Cardiac fibroblast (primary cell): Measurements from ENCODE around the gene FGF14.

Source experiments
- DNase-seq, 2 donors: peaks; one replicate each; pipeline versions ENCODE4 v3.0.0 to v3.0.0-alpha.2; 2010; ENCODE audit warnings: low read depth in 2 of 2
- H3K4me3 ChIP-seq, 2 donors: replicated peaks in 1 of 2; 1 replicate in 1 of 2; 2 replicates in 1 of 2; pipeline ENCODE4 v1.5.1; 2011; ENCODE audit warnings: low read depth in 2 of 2, low read length in 2 of 2, mild to moderate bottlenecking in 2 of 2, moderate library complexity in 1 of 2
- TF ChIP-seq, protein P1 (sequence below): IDR thresholded peaks from one replicate; pipeline ENCODE4 v1.5.1; 2011; ENCODE audit warnings: low read depth, mild to moderate bottlenecking, low read length, inconsistent platforms

FGF14 gene

DNA sequence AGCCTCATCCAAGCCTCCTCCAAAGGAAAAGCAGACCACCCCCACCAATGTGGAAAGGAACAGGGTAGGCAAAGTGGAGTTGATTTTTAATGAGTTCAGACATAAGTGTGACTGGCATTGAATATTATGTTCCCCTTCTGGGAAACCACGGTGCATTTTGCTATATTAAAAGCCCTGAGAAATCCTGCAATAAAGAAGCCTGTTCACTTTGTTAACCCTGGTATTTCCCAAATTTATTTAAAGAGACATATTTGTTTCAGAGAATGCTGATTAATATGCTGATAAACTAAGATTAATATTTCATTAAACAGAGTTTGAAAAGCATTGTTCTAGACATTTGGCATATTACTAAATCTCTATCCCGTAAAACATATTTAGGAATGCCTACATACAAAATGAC, 151.4 kb downstream of the FGF14 start:
- no peak for DNase-seq
- TF ChIP-seq, protein P1, sequence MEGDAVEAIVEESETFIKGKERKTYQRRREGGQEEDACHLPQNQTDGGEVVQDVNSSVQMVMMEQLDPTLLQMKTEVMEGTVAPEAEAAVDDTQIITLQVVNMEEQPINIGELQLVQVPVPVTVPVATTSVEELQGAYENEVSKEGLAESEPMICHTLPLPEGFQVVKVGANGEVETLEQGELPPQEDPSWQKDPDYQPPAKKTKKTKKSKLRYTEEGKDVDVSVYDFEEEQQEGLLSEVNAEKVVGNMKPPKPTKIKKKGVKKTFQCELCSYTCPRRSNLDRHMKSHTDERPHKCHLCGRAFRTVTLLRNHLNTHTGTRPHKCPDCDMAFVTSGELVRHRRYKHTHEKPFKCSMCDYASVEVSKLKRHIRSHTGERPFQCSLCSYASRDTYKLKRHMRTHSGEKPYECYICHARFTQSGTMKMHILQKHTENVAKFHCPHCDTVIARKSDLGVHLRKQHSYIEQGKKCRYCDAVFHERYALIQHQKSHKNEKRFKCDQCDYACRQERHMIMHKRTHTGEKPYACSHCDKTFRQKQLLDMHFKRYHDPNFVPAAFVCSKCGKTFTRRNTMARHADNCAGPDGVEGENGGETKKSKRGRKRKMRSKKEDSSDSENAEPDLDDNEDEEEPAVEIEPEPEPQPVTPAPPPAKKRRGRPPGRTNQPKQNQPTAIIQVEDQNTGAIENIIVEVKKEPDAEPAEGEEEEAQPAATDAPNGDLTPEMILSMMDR: no peak
- H3K4me3 ChIP-seq: no peak overlapping the region

DNA sequence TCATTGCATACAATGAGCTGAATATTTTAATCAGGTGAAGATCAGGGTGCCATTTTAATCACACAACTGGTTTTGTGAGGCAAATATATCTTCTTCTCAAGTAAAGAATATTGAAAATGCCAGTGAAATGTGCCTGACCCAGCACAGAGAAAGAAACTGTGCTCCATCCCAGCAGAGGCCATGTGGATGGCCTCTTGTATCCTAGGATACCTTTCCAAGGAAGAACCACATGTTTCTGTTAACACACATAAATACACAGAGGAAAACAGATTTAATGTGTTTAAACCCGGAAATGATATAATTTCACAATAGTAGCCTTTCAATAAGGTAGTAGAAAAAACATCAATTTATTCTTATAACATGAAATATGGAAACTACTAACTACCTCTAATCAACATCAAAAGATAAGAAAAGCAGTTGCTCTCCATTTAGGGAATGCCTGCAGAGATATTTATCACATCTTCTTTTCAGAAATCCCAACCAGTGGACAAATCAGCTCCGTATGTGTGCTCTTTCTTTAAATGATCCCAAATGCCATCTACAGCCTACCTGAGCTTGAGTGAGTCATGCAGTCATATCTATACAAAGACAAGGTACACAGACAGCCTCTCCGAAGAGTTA, 157.1 kb downstream of the FGF14 start:
- H3K4me3 ChIP-seq: no peak overlapping the region
- DNase-seq: no peak
- TF ChIP-seq, protein P1: no peak

DNA sequence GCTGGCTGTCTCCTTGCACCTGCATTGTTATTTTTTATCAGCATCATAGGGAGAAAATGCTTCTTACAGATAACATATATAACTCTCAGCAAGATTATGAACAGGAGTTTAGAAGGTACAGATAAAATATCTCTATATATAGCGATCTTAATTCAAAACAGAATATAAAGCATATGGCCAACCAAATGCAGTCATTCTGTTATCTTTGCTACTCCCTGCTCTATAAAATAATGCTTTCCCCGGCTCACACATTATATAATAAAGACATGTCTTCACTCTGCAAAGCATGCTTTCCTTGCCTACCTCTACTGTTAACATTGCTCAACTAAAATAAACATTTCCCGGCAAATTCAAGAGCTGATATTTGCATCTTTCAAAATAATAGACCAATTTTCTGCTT, 161.7 kb downstream of the FGF14 start:
- H3K4me3 ChIP-seq: no peak overlapping the region
- TF ChIP-seq, protein P1: no peak
- DNase-seq: no peak

DNA sequence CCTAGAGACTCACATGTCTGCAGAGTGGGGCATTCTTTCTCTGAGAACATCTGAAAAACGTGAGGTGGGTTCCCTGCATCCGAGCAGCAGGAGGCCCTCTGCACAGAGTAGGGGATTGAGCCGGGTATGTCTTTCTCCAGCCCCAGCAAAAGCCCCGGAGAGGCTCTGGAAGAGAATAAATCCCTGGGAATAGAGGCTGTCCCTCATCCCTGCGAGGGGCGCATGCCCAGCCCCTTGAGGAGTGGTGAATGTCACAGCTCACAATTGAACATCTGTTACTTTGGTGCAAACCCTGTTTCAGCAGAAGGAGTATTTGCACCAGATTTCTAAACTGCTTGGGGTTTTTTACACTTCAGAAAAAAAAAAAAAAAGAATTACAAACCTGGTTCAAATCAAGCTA, 164.6 kb downstream of the FGF14 start:
- no peak for DNase-seq
- no peak overlapping the region for H3K4me3 ChIP-seq
- TF ChIP-seq, protein P1: no peak

DNA sequence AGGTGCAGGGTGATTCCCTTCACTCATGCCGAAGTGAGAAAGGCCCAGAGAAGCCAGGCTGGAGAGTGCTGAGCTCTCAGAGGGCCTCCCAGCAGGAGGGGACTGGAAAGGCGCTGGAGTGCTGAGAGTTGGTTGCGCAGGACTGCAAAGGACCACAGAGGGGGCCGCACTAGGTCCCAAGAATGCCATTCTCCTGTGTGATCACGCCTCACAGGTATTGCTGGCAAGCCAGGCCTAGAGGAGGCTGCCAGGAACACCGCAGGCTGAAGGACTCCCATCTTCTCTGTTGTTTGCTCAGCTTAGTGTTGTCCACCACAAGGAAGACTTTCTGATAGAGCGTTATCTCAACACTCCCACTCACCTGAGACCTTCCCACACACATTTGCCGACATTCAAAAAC, 165.0 kb downstream of the FGF14 start:
- DNase-seq: no peak
- TF ChIP-seq, protein P1: no peak

DNA sequence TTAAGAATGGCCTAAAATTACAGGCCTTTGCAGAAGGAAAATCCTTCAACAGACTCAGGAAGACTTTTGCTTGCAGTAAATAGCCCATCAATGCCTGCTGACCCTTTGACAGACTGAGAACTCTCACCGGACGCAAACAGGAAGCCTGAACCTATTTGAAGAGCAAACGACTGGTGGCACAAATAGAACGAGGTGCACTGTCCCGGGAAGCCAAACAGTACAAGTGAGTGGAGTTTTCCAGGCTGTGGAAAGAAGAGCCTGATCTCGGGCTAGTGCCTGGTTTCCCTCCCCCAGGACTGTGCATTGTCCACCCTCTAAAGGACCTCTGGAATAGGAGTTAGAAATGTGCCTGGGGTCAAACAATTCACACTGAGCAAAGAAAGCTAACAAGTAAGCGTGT, 165.5 kb downstream of the FGF14 start:
- TF ChIP-seq, protein P1: no peak
- H3K4me3 ChIP-seq: no peak overlapping the region
- no peak for DNase-seq

More for the DNA sequence above, 165.0 kb downstream of the FGF14 start:
- H3K4me3 ChIP-seq: no peak overlapping the region

DNA sequence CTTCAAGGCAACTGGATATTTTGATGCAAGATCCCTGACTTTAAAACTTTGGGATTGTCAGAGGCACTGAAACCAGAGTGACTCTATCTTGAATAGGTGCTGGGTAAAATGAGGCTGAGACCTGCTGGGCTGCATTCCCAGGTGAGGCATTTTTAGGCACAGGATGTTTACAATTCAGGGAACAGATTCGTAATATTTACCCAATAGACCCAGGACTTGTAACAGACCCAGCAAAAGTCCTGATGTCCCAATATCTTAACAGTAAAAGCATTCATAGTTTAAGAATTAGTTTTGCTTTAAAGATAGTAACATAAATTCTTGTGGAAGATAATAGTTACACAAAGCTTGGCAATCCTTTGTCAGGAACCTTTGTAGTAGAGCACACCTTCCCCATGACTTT, 166.2 kb downstream of the FGF14 start:
- TF ChIP-seq, protein P1: no peak
- no peak overlapping the region for H3K4me3 ChIP-seq
- no peak for DNase-seq
